Transverse colon (tissue), 3 donors: ENCODE measurements around the gene ZBP1.

Source experiments
- CTCF ChIP-seq, 5 experiments: fragments of 200-600 bp in 3 of 5; fragments of 450-650 bp in 2 of 5; sonication (generic) in 3 of 5; IDR thresholded peaks; 1 replicate in 2 of 5; 2 replicates in 3 of 5; pipeline ENCODE4 v1.5.1; 2016 to 2017; ENCODE audit warnings: antibody characterized with exemption in 5 of 5, inconsistent platforms in 3 of 5, mild to moderate bottlenecking in 2 of 5, moderate library complexity in 1 of 5
- EP300 ChIP-seq: sonication (generic); formaldehyde crosslinking; IDR thresholded peaks from one replicate; pipeline ENCODE4 v1.6.1; 2017; ENCODE audit warnings: antibody characterized with exemption, low read depth

DNA sequence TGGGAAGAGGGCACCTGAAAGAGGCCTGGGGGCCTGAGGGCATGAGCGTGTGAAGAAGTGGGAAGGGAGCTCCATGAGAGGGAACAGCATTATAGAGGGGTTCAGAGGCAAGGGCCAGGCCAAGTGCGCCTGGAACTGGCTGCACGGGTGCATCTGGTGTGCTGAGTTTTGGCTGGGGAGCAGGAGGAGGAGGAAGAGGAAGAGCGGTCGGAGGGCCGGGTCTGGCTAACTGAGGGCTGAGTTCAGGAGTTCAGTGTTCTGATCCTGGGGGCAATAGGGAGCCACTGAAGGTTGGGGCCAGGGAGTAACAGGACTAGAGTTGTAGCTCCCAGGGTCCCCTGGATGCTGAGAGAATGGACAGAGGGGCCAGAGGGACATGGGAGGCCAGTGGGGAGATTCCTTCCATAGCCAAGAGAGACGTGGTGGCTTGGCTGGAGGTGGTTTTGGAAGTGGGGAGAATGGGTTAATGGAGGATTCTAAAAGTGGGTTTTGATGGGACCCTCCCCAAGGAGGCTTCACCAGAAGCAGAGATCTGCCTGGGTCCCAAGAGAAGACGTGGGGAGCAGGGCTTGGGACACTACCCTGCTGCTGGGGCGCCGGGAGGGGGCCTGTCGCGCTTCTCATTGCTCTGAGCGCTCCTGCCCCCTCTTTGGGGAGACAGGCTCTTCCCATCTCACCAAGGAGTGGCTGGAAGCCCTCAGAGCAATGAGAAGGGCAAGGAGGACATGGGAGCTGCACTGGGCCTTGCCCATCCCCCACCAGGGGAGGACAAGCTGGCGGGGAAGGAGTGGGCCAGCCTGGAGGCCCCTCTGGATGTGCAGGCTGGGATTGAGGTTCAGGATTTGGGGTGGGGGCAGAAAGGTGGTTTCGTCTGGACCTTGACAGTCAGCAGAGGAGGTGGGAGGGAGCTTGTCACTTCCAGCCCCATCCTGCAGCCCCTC lies 28.7 kb downstream of the ZBP1 start:
- TF ChIP-seq EP300 (no peak), CTCF (IDR thresholded peaks at IDR 0.05) (no peak)
